Endodermal cell (in vitro differentiated cells): Measurements from ENCODE around the gene HS6ST1. TPM values are rescaled to one million over a fixed set of nuclear protein-coding genes. Genes with fewer than 3 reads are reported as not detected.

Source experiments
- DNase-seq: peaks from one replicate; pipeline ENCODE4 v3.0.0-alpha.2; 2017
- H3K27ac ChIP-seq: 2 replicates; pipeline ENCODE4 v1.5.1; 2013; ENCODE audit warnings: mild to moderate bottlenecking, low read depth, low read length, moderate library complexity
- H3K27me3 ChIP-seq: 2 replicates; pipeline ENCODE4 v1.6.1; 2013; ENCODE audit warnings: mild to moderate bottlenecking, low read length, moderate library complexity; ENCODE audit not compliant: insufficient read depth, control insufficient read depth, poor library complexity, severe bottlenecking
- H3K36me3 ChIP-seq: 2 replicates; pipeline ENCODE4 v1.7.0; 2013; ENCODE audit warnings: mild to moderate bottlenecking, low read length, moderate library complexity; ENCODE audit not compliant: control insufficient read depth, insufficient read depth
- H3K4me1 ChIP-seq: one replicate; pipeline ENCODE4 v1.7.0; 2013; ENCODE audit warnings: low read length; ENCODE audit not compliant: control insufficient read depth, insufficient read depth
- H3K4me3 ChIP-seq: 2 replicates; pipeline ENCODE4 v1.5.1; 2013; ENCODE audit warnings: mild to moderate bottlenecking, low read length, moderate library complexity
- H3K9ac ChIP-seq: 2 replicates; pipeline ENCODE4 v1.6.1; 2013; ENCODE audit warnings: mild to moderate bottlenecking, low read length, moderate library complexity; ENCODE audit not compliant: poor library complexity, severe bottlenecking; ENCODE audit errors: extremely low read depth
- H3K9me3 ChIP-seq: 2 replicates; pipeline ENCODE4 v1.6.1; 2013; ENCODE audit warnings: mild to moderate bottlenecking, low read length, moderate library complexity; ENCODE audit not compliant: control insufficient read depth
- H3K27ac Mint-ChIP-seq: 2 replicates; pipeline ENCODE4 v1.8.0; 2020; ENCODE audit warnings: mixed read lengths
- H3K27me3 Mint-ChIP-seq: 2 replicates; pipeline ENCODE4 v1.8.0; 2021; ENCODE audit warnings: mild to moderate bottlenecking, mixed read lengths; ENCODE audit not compliant: insufficient read depth
- H3K36me3 Mint-ChIP-seq: 2 replicates; pipeline ENCODE4 v1.8.0; 2020; ENCODE audit warnings: low read depth, mixed read lengths
- H3K4me1 Mint-ChIP-seq: 2 replicates; pipeline ENCODE4 v1.8.0; 2020; ENCODE audit warnings: mixed read lengths
- H3K4me3 Mint-ChIP-seq: 2 replicates; pipeline ENCODE4 v1.8.0; 2020; ENCODE audit warnings: mild to moderate bottlenecking, moderate library complexity, mixed read lengths
- H3K9me3 Mint-ChIP-seq: 2 replicates; pipeline ENCODE4 v1.8.0; 2020; ENCODE audit warnings: mild to moderate bottlenecking, mixed read lengths
- CTCF ChIP-seq: fragments of 200-600 bp; sonication (generic); conservative IDR thresholded peaks from 2 replicates; pipeline ENCODE4 v1.5.0; 2021; ENCODE audit warnings: antibody characterized with exemption, mild to moderate bottlenecking
- WGBS, 2 experiments: methylation state at CpG; one replicate each; pipeline versions ENCODE4 v1.1.5 to v1.1.7; 2013; ENCODE audit warnings: missing lambda C conversion rate in 2 of 2, mixed read lengths in 1 of 2; ENCODE audit not compliant: insufficient coverage in 1 of 2, insufficient read length in 1 of 2; 5-methylcytosine and 5-hydroxymethylcytosine counted together
- total RNA-seq, 2 donors: library from RNA; stranded (reverse); fragmentation: NEBNext Ultra II Directional in 1 of 2; extraction: Animal tissue kit (Norgen Biotek cat#: 25700) in 1 of 2; gene quantifications; 2 replicates in 1 of 2; 3 replicates in 1 of 2; pipeline ENCODE4 v1.2.1, GENCODE V29; 2021

HS6ST1 gene
- total RNA-seq, 2 donors from 2014 or later = 93.0 to 106 TPM

- TF ChIP-seq CTCF = no peak
- Histone ChIP-seq H3K4me1 (no peaks in the 10 kb centered on the region), H3K4me3 (no peak overlapping the region), H3K9ac (no peak overlapping the region), H3K9me3 (no peaks in the 10 kb centered on the region), H3K27ac (no peak overlapping the region), H3K27me3 (no peaks in the 10 kb centered on the region), H3K36me3 (peaks cover 43% of the 10 kb centered on the region)
- H3K4me1 Mint-ChIP-seq = peaks cover 35% of the 10 kb centered on the region
- peak overlapping the region; percentile 79 for H3K27ac Mint-ChIP-seq
- no peak for DNase-seq
- no peaks in the 10 kb centered on the region for H3K27me3 Mint-ChIP-seq
- 94 to 95% methylated on average over 8 to 16 of the region's 16 CpGs for WGBS, 2 experiments
- H3K4me3 Mint-ChIP-seq = no peak overlapping the region
- H3K36me3 Mint-ChIP-seq = peaks cover 32% of the 10 kb centered on the region
- no peaks in the 10 kb centered on the region for H3K9me3 Mint-ChIP-seq
Observed at GRCh38 chr2:128298846-128299507, 19.7 kb downstream of the HS6ST1 start.

DNA sequence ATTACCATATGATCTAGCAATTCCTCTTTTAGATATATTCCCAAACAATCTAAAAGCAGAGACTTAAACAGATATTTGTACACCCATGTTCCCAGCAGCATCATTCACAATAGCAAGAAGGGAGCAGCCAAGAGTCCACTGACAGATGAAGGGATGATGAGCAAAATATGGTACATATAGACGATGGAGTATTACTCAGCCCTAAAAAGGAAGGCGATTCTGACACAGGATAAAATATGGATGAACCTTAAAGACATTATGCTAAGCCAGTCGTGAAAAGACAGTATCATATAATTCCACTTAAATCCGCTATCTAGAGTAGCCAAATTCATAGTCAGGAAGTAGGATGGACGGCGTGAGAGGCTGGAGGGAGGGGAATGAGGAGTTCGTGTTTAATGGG lies 20.4 kb downstream of the HS6ST1 start:
- no peaks in the 10 kb centered on the region for H3K27me3 ChIP-seq
- H3K27ac Mint-ChIP-seq = no peak overlapping the region
- peaks cover 29% of the 10 kb centered on the region for H3K36me3 Mint-ChIP-seq
- H3K9me3 Mint-ChIP-seq = no peaks in the 10 kb centered on the region
- TF ChIP-seq CTCF = no peak
- H3K4me1 Mint-ChIP-seq = peaks cover 39% of the 10 kb centered on the region
- no peak overlapping the region for H3K4me3 Mint-ChIP-seq
- no peak overlapping the region for H3K4me3 ChIP-seq
- H3K27me3 Mint-ChIP-seq = no peaks in the 10 kb centered on the region
- 97% methylated on average over 5 to 7 of the region's 7 CpGs for WGBS, 2 experiments
- H3K4me1 ChIP-seq = no peaks in the 10 kb centered on the region
- no peak overlapping the region for H3K9ac ChIP-seq
- no peak for DNase-seq
- H3K9me3 ChIP-seq = no peaks in the 10 kb centered on the region
- H3K36me3 ChIP-seq = peaks cover 37% of the 10 kb centered on the region
- no peak overlapping the region for H3K27ac ChIP-seq

- Mint-ChIP-seq H3K9me3 (no peaks in the 10 kb centered on the region), H3K4me1 (peaks cover 40% of the 10 kb centered on the region), H3K27ac (peak overlapping the region; percentile 82), H3K4me3 (no peak overlapping the region), H3K36me3 (peaks cover 28% of the 10 kb centered on the region), H3K27me3 (no peaks in the 10 kb centered on the region)
- Histone ChIP-seq H3K36me3 (peaks cover 45% of the 10 kb centered on the region), H3K9ac (no peak overlapping the region), H3K4me1 (peaks cover 5% of the 10 kb centered on the region), H3K4me3 (no peak overlapping the region), H3K27ac (no peak overlapping the region), H3K27me3 (no peaks in the 10 kb centered on the region), H3K9me3 (no peaks in the 10 kb centered on the region)
- no peak for DNase-seq
- no peak for TF ChIP-seq CTCF
- WGBS, 2 experiments = 92 to 95% methylated on average over 7 to 8 of the region's 8 CpGs
Observed at GRCh38 chr2:128293870-128294455, 24.7 kb downstream of the HS6ST1 start.
